DND-41 (cell line): Measurements from ENCODE around the gene MSI2.

Source experiments
- ATAC-seq: fragments of 200-7000 bp; cut with Tn5 transposase; 3 replicates; pipeline ENCODE4 v1.9.1; 2021; ENCODE audit warnings: low read depth; ENCODE audit not compliant: insufficient read depth
- DNase-seq: peaks from one replicate; pipeline ENCODE4 v3.0.0-alpha.2; 2020
- H2AFZ ChIP-seq: 2 replicates; pipeline ENCODE4 v1.6.0; 2012; ENCODE audit warnings: low read depth, low read length
- H3K27ac ChIP-seq: 2 replicates; pipeline ENCODE4 v1.5.1; 2012; ENCODE audit warnings: low read length, inconsistent platforms
- H3K27me3 ChIP-seq: fragments of 200-600 bp; sonication (generic); 2 replicates; pipeline ENCODE4 v1.6.0; 2012; ENCODE audit warnings: low read length, mild to moderate bottlenecking, inconsistent platforms; ENCODE audit not compliant: insufficient read depth, poor library complexity
- H3K36me3 ChIP-seq: 2 replicates; pipeline ENCODE4 v1.5.1; 2012; ENCODE audit warnings: low read length, inconsistent platforms; ENCODE audit not compliant: insufficient read depth
- H3K4me1 ChIP-seq: 2 replicates; pipeline ENCODE4 v1.5.1; 2012; ENCODE audit warnings: mild to moderate bottlenecking, low read length; ENCODE audit not compliant: insufficient read depth
- H3K4me2 ChIP-seq: 2 replicates; pipeline ENCODE4 v1.6.0; 2012; ENCODE audit warnings: mild to moderate bottlenecking, moderate library complexity, low read length, inconsistent platforms; ENCODE audit not compliant: insufficient read depth
- H3K4me3 ChIP-seq, 2 experiments: fragments of 200-600 bp in 1 of 2; shearing (Covaris generic) in 1 of 2; 2 replicates each; pipeline ENCODE4 v1.5.1; 2012 to 2016; ENCODE audit warnings: inconsistent platforms in 2 of 2, low read length in 2 of 2, mild to moderate bottlenecking in 2 of 2, low read depth in 1 of 2, moderate library complexity in 1 of 2
- H3K79me2 ChIP-seq: 2 replicates; pipeline ENCODE4 v1.6.0; 2012; ENCODE audit warnings: low read length, inconsistent platforms; ENCODE audit not compliant: insufficient read depth
- H3K9ac ChIP-seq: 2 replicates; pipeline ENCODE4 v1.6.0; 2012; ENCODE audit warnings: low read depth, mild to moderate bottlenecking, inconsistent platforms, low read length, moderate library complexity
- H3K9me3 ChIP-seq: 2 replicates; pipeline ENCODE4 v1.5.1; 2012; ENCODE audit warnings: low read length, moderate library complexity, mild to moderate bottlenecking, inconsistent platforms; ENCODE audit not compliant: insufficient read depth, severe bottlenecking
- H4K20me1 ChIP-seq: 2 replicates; pipeline ENCODE4 v1.6.0; 2012; ENCODE audit warnings: low read length; ENCODE audit not compliant: insufficient read depth
- CTCF ChIP-seq: IDR thresholded peaks from 2 replicates; pipeline ENCODE4 v1.5.1; 2012; ENCODE audit warnings: borderline replicate concordance, low read length, moderate library complexity, mild to moderate bottlenecking; ENCODE audit not compliant: poor library complexity, severe bottlenecking; ENCODE audit errors: extremely low read depth
- EZH2 ChIP-seq: IDR thresholded peaks from 3 replicates; pipeline ENCODE4 v1.6.1; 2012; ENCODE audit warnings: borderline replicate concordance, low read depth, mild to moderate bottlenecking, moderate library complexity, low read length, inconsistent platforms; ENCODE audit not compliant: severe bottlenecking

The MSI2 gene

GRCh38 chr17:57651996-57652395, 395.7 kb downstream of the MSI2 start:
- H3K4me3 ChIP-seq, result no peak overlapping the region
- peaks cover 96% of the 10 kb centered on the region for H3K36me3 ChIP-seq
- H3K4me1 ChIP-seq, result no peaks in the 10 kb centered on the region
- peaks cover 28% of the 10 kb centered on the region for H3K79me2 ChIP-seq
- no peak overlapping the region for H3K27ac ChIP-seq
- DNase-seq, result no peak
- TF ChIP-seq EZH2 (no peak), CTCF (no peak)
- H3K4me2 ChIP-seq, result no peak overlapping the region
- no peaks in the 10 kb centered on the region for H3K9me3 ChIP-seq
- H3K9ac ChIP-seq, result no peak overlapping the region
- no peak for ATAC-seq
- peaks cover 11% of the 10 kb centered on the region; the same call in 1 of the 2 replicates for H4K20me1 ChIP-seq
- H2AFZ ChIP-seq, result no peak overlapping the region
- H3K27me3 ChIP-seq, result no peaks in the 10 kb centered on the region

GRCh38 chr17:57652811-57653210, 396.5 kb downstream of the MSI2 start:
- Histone ChIP-seq H4K20me1 (peaks cover 12% of the 10 kb centered on the region; the same call in 1 of the 2 replicates), H3K4me1 (no peaks in the 10 kb centered on the region), H3K9ac (no peak overlapping the region), H3K27ac (peak overlapping the region; percentile 33; the same call in 1 of the 2 replicates), H3K9me3 (no peaks in the 10 kb centered on the region), H3K4me2 (no peak overlapping the region), H2AFZ (no peak overlapping the region), H3K79me2 (peaks cover 30% of the 10 kb centered on the region), H3K27me3 (no peaks in the 10 kb centered on the region), H3K4me3 (no peak overlapping the region), H3K36me3 (peaks cover 97% of the 10 kb centered on the region)
- TF ChIP-seq EZH2 (no peak), CTCF (no peak)
- DNase-seq (no peak), ATAC-seq (no peak)

- Histone ChIP-seq H2AFZ (no peak overlapping the region), H3K4me1 (no peaks in the 10 kb centered on the region), H3K9ac (no peak overlapping the region), H3K4me2 (no peak overlapping the region), H3K36me3 (peaks cover 97% of the 10 kb centered on the region), H3K9me3 (no peaks in the 10 kb centered on the region), H3K79me2 (peaks cover 34% of the 10 kb centered on the region), H3K27ac (no peak overlapping the region), H4K20me1 (peaks cover 15% of the 10 kb centered on the region; the same call in 1 of the 2 replicates), H3K27me3 (no peaks in the 10 kb centered on the region), H3K4me3 (no peak overlapping the region)
- TF ChIP-seq CTCF (no peak), EZH2 (no peak)
- no peak for DNase-seq
- no peak for ATAC-seq
These were observed 397.0 kb downstream of the MSI2 start for GRCh38 chr17:57653279-57653678.
